B cell (primary cell): ENCODE data around the gene TTC34. TPM values are rescaled to one million over a fixed set of nuclear protein-coding genes. Genes with fewer than 3 reads are reported as not detected.

Source experiments
- ATAC-seq: fragments of 200-7000 bp; cut with Tn5 transposase; one replicate; pipeline ENCODE4 v1.10.0; 2021; ENCODE audit warnings: low read depth, mild to moderate bottlenecking, moderate number of reproducible peaks, moderate library complexity
- CTCF ChIA-PET: fragments of 350-600 bp; sonication (Branson Sonifier 250); formaldehyde crosslinking; loops from one replicate; lab custom pipeline; 2021; ENCODE audit warnings: antibody characterized with exemption, inconsistent platforms; lab: Charles Lee
- POLR2A ChIA-PET: fragments of 350-600 bp; sonication (Branson Sonifier 250); formaldehyde crosslinking; loops from one replicate; lab custom pipeline; 2021; ENCODE audit warnings: antibody characterized with exemption; lab: Charles Lee
- DNase-seq: peaks from one replicate; pipeline ENCODE4 v3.0.0; 2013
- H2AFZ ChIP-seq: 2 replicates; pipeline ENCODE4 v1.6.1; 2012; ENCODE audit warnings: mild to moderate bottlenecking, low read depth, low read length; ENCODE audit not compliant: insufficient read depth, poor library complexity, severe bottlenecking
- H3K27ac ChIP-seq, 2 donors: 1 replicate in 1 of 2; 2 replicates in 1 of 2; pipeline ENCODE4 v1.5.1; 2012 to 2013; ENCODE audit warnings: low read length in 2 of 2, mild to moderate bottlenecking in 2 of 2, moderate library complexity in 1 of 2
- H3K27me3 ChIP-seq, 4 experiments: fragments of 200-600 bp in 1 of 4; sonication (generic) in 1 of 4; replicated peaks in 1 of 4; 1 replicate in 2 of 4; 2 replicates in 2 of 4; pipeline versions ENCODE4 v1.6.1 to v1.7.0; 2013 to 2016; ENCODE audit warnings: low read length in 3 of 4, mild to moderate bottlenecking in 2 of 4, mixed read lengths in 1 of 4, moderate library complexity in 1 of 4; ENCODE audit not compliant: insufficient read depth in 4 of 4, control insufficient read depth in 3 of 4; ENCODE audit errors: control extremely low read depth in 1 of 4
- H3K36me3 ChIP-seq, 2 experiments: replicated peaks in 1 of 2; 1 replicate in 1 of 2; 2 replicates in 1 of 2; pipeline versions ENCODE4 v1.6.1 to v1.7.1; 2013; ENCODE audit warnings: low read length in 1 of 2; ENCODE audit not compliant: insufficient read depth in 2 of 2, control insufficient read depth in 1 of 2; ENCODE audit errors: control extremely low read depth in 1 of 2, extremely low read depth in 1 of 2
- H3K4me1 ChIP-seq, 2 donors: fragments of 200-600 bp in 1 of 2; sonication (generic) in 1 of 2; 1 replicate in 1 of 2; 2 replicates in 1 of 2; pipeline versions ENCODE4 v1.5.1 to v1.6.1; 2013 to 2017; ENCODE audit warnings: low read length in 2 of 2; ENCODE audit not compliant: control insufficient read depth in 2 of 2, insufficient read depth in 2 of 2
- H3K4me2 ChIP-seq: replicated peaks from 2 replicates; pipeline ENCODE3; 2012; ENCODE audit warnings: mild to moderate bottlenecking, low read depth, low read length; ENCODE audit not compliant: poor library complexity, severe bottlenecking
- H3K4me3 ChIP-seq, 5 experiments: fragments of 200-600 bp in 1 of 5; sonication (generic) in 1 of 5; 1 replicate in 3 of 5; 2 replicates in 2 of 5; pipeline versions ENCODE4 v1.5.1 to v1.7.0; 2011 to 2016; ENCODE audit warnings: low read length in 4 of 5, mild to moderate bottlenecking in 4 of 5, low read depth in 2 of 5, control low read depth in 1 of 5, moderate library complexity in 1 of 5; ENCODE audit not compliant: insufficient read depth in 1 of 5; ENCODE audit errors: control extremely low read depth in 1 of 5, extremely low read depth in 1 of 5
- H3K79me2 ChIP-seq: fragments of 200-600 bp; sonication (generic); one replicate; pipeline ENCODE4 v1.6.0; 2016; ENCODE audit warnings: low read length; ENCODE audit not compliant: control insufficient read depth, insufficient read depth
- H3K9ac ChIP-seq: fragments of 200-600 bp; sonication (generic); 2 replicates; pipeline ENCODE4 v1.6.1; 2017; ENCODE audit warnings: mild to moderate bottlenecking, low read length, moderate library complexity
- H3K9me3 ChIP-seq, 3 donors: one replicate each; pipeline versions ENCODE4 v1.6.1 to v1.7.1; 2013; ENCODE audit warnings: low read length in 2 of 3; ENCODE audit not compliant: control insufficient read depth in 2 of 3, insufficient read depth in 1 of 3; ENCODE audit errors: control extremely low read depth in 1 of 3
- H4K20me1 ChIP-seq: 2 replicates; pipeline ENCODE4 v1.6.0; 2012; ENCODE audit warnings: mild to moderate bottlenecking, low read length; ENCODE audit not compliant: insufficient read depth, control insufficient read depth, poor library complexity, severe bottlenecking
- H3K27ac Mint-ChIP-seq: one replicate; pipeline ENCODE4 v1.8.0; 2021; ENCODE audit warnings: mixed read lengths
- H3K27me3 Mint-ChIP-seq: one replicate; pipeline ENCODE4 v1.8.0; 2021; ENCODE audit warnings: mixed read lengths
- H3K4me1 Mint-ChIP-seq: one replicate; pipeline ENCODE4 v1.8.0; 2021; ENCODE audit warnings: mixed read lengths
- H3K4me3 Mint-ChIP-seq: one replicate; pipeline ENCODE4 v1.8.0; 2021; ENCODE audit warnings: mixed read lengths
- H3K9me3 Mint-ChIP-seq: one replicate; pipeline ENCODE4 v1.8.0; 2022; ENCODE audit warnings: mixed read lengths; ENCODE audit not compliant: insufficient read depth
- CTCF ChIP-seq: fragments of 200-600 bp; IDR thresholded peaks from one replicate; pipeline ENCODE4 v1.8.0; 2022; ENCODE audit warnings: antibody characterized with exemption, mild to moderate bottlenecking
- EZH2 ChIP-seq: IDR thresholded peaks from 2 replicates; pipeline ENCODE4 v1.6.1; 2012; ENCODE audit warnings: borderline replicate concordance, low read depth, mild to moderate bottlenecking, moderate library complexity, low read length; ENCODE audit not compliant: insufficient read depth, poor library complexity, severe bottlenecking
- WGBS: methylation state at CpG from one replicate; pipeline ENCODE4 v1.1.5; 2013; ENCODE audit warnings: missing lambda C conversion rate; ENCODE audit not compliant: insufficient coverage; 5-methylcytosine and 5-hydroxymethylcytosine counted together
- intact Hi-C: fragments of 100-400 bp; cut with micrococcal nuclease; formaldehyde crosslinking; loops from one replicate; pipeline ENCODE4 v1.10.0; 2022
- polyA plus RNA-seq: library from polyadenylated mRNA; depleted of rRNA; stranded (reverse); fragments of >200 nt; gene quantifications from 2 replicates; pipeline ENCODE4 v1.2.3, GENCODE V29; 2012
- total RNA-seq, 2 donors: library from RNA; stranded (reverse); fragments of 120-200 nt in 1 of 2; gene quantifications; 1 replicate in 1 of 2; 2 replicates in 1 of 2; pipeline versions ENCODE4 v1.2.3 to v1.2.4, GENCODE V29; 2013 to 2022

TTC34 gene
- total and polyA plus RNA-seq, 2 donors (not counting 1 experiment from before 2014, with no cell fraction given), result 2.1 to 8.1 TPM

GRCh38 chr1:2601721-2602303 lies 199.7 kb downstream of the TTC34 start:
- DNase-seq, result no peak
- TF ChIP-seq EZH2 (no peak), CTCF (no peak)
- H3K27me3 Mint-ChIP-seq, result peaks cover 23% of the 10 kb centered on the region
- peaks cover 0 to 17% (median 1%) of the 10 kb centered on the region in 4 experiments for H3K27me3 ChIP-seq
- H3K4me3 Mint-ChIP-seq, result no peak overlapping the region
- no peaks in the 10 kb centered on the region for H3K4me1 Mint-ChIP-seq
- no peak overlapping the region for H3K27ac Mint-ChIP-seq
- no peaks in the 10 kb centered on the region for H3K79me2 ChIP-seq
- CTCF ChIA-PET, result no interaction called here
- no peaks in the 10 kb centered on the region for H4K20me1 ChIP-seq
- ATAC-seq, result no peak
- H3K9me3 ChIP-seq, result peaks cover 2 to 8% (median 5%) of the 10 kb centered on the region in 3 donors
- H3K4me2 ChIP-seq, result no peak overlapping the region
- peaks cover 2% of the 10 kb centered on the region for H3K9me3 Mint-ChIP-seq
- H3K9ac ChIP-seq, result no peak overlapping the region
- POLR2A ChIA-PET, result no interaction called here
- H3K27ac ChIP-seq, result no peak overlapping the region
- H3K4me3 ChIP-seq, result no peak overlapping the region
- intact Hi-C loops, result no loop called here
- 88% methylated on average over 13 of the region's 18 CpGs for WGBS
- no peaks in the 10 kb centered on the region for H3K36me3 ChIP-seq
- no peak overlapping the region for H2AFZ ChIP-seq
- H3K4me1 ChIP-seq, result no peaks in the 10 kb centered on the region

- ATAC-seq (no peak), DNase-seq (peak; percentile 3)
- Histone ChIP-seq H3K4me2 (no peak overlapping the region), H3K27ac (no peak overlapping the region), H4K20me1 (no peaks in the 10 kb centered on the region), H3K9ac (no peak overlapping the region), H3K36me3 (no peaks in the 10 kb centered on the region), H3K4me3 (no peak overlapping the region), H3K79me2 (no peaks in the 10 kb centered on the region), H3K9me3 (peaks cover 2 to 8% (median 5%) of the 10 kb centered on the region in 3 donors), H3K4me1 (no peaks in the 10 kb centered on the region), H2AFZ (no peak overlapping the region), H3K27me3 (peaks cover 0 to 20% (median 1%) of the 10 kb centered on the region in 4 experiments)
- intact Hi-C loops, result no loop called here
- CTCF ChIA-PET, result interaction anchor here (0.8 kb wide), 1 partner anchor 403 kb away, joined by 3 read pairs; no protein-coding TSS in a partner anchor
- H3K27me3 Mint-ChIP-seq, result peaks cover 23% of the 10 kb centered on the region
- peaks cover 2% of the 10 kb centered on the region for H3K9me3 Mint-ChIP-seq
- H3K4me3 Mint-ChIP-seq, result no peak overlapping the region
- H3K27ac Mint-ChIP-seq, result no peak overlapping the region
- 83% methylated on average over 1 of the region's 3 CpGs for WGBS
- no peak for TF ChIP-seq CTCF
- no peak for TF ChIP-seq EZH2
- H3K4me1 Mint-ChIP-seq, result no peaks in the 10 kb centered on the region
- POLR2A ChIA-PET, result no interaction called here
These were observed 203.1 kb downstream of the TTC34 start for GRCh38 chr1:2598329-2598931.
